Panc1 (cell line): Measurements from ENCODE around the gene MAP3K12.

Experiments used
- CTCF ChIP-seq: fragments of 450-650 bp; IDR thresholded peaks from 2 replicates; pipeline ENCODE4 v1.5.1; 2017; ENCODE audit warnings: mild to moderate bottlenecking
- POLR2AphosphoS5 ChIP-seq: IDR thresholded peaks from 2 replicates; pipeline ENCODE4 v1.6.1; 2012; ENCODE audit warnings: mild to moderate bottlenecking, low read depth, low read length, moderate library complexity
- REST ChIP-seq, 2 experiments: IDR thresholded peaks; 2 replicates each; pipeline ENCODE4 v1.6.1; 2011 to 2012; ENCODE audit warnings: low read depth in 2 of 2, control low read depth in 1 of 2, low read length in 1 of 2, mild to moderate bottlenecking in 1 of 2, moderate library complexity in 1 of 2; ENCODE audit not compliant: insufficient read depth in 1 of 2
- SIN3A ChIP-seq: IDR thresholded peaks from 2 replicates; pipeline ENCODE4 v1.6.1; 2012; ENCODE audit warnings: low read depth, mild to moderate bottlenecking, low read length, moderate library complexity, borderline replicate concordance; ENCODE audit not compliant: insufficient read depth
- TCF7L2 ChIP-seq: IDR thresholded peaks from 2 replicates; pipeline ENCODE4 v1.6.1; 2011; ENCODE audit warnings: mild to moderate bottlenecking, low read depth, low read length, inconsistent platforms

- no peak for TF ChIP-seq CTCF
- TF ChIP-seq TCF7L2, result no peak
- TF ChIP-seq SIN3A, result no peak
- no peak for TF ChIP-seq POLR2AphosphoS5
- TF ChIP-seq REST (IDR thresholded peaks at IDR 0.05; ENCODE audit: insufficient read depth in 1 of 2, low read depth in 2 of 2, low read length in 1 of 2), result no peak
Observed at GRCh38 chr12:53474077-53474476, 25.2 kb downstream of the MAP3K12 start.
